Peyer's patch (tissue), 4 donors: ENCODE measurements around the gene SYCP2L. TPM values are rescaled to one million over a fixed set of nuclear protein-coding genes. Genes with fewer than 3 reads are reported as not detected.
"Not testable (repeated sequence)": the region's sequence is repeated elsewhere in the genome, so short reads cannot be mapped to it uniquely, and the experiment has no call there.

ENCODE experiments used
- DNase-seq, 3 donors: peaks; one replicate each; pipeline ENCODE4 v3.0.0-alpha.2; 2017 to 2019
- H3K27ac ChIP-seq, 4 donors: fragments of 200-600 bp; sonication (generic); one replicate each; pipeline ENCODE4 v1.5.1; 2016 to 2019
- H3K27me3 ChIP-seq, 2 donors: fragments of 200-600 bp; sonication (generic); one replicate each; pipeline ENCODE4 v1.5.1; 2019
- H3K36me3 ChIP-seq, 3 donors: fragments of 200-600 bp; sonication (generic); one replicate each; pipeline ENCODE4 v1.5.1; 2016 to 2019
- H3K4me1 ChIP-seq, 4 donors: fragments of 200-600 bp; sonication (generic); one replicate each; pipeline ENCODE4 v1.5.1; 2016 to 2019
- H3K4me3 ChIP-seq, 4 donors: fragments of 200-600 bp; sonication (generic); 1 replicate in 3 of 4; 2 replicates in 1 of 4; pipeline ENCODE4 v1.5.1; 2016 to 2019; ENCODE audit warnings: mild to moderate bottlenecking in 1 of 4
- H3K9me3 ChIP-seq, 4 donors: fragments of 200-600 bp; sonication (generic); one replicate each; pipeline ENCODE4 v1.5.1; 2016 to 2019; ENCODE audit warnings: mild to moderate bottlenecking in 1 of 4
- POLR2A ChIP-seq, 2 donors: fragments of 450-650 bp; IDR thresholded peaks; one replicate each; pipeline ENCODE4 v1.5.1; 2017; ENCODE audit warnings: antibody characterized with exemption in 2 of 2, mild to moderate bottlenecking in 2 of 2, moderate library complexity in 2 of 2
- total RNA-seq, 4 donors: library from RNA; depleted of rRNA; stranded (reverse); fragments of >200 nt; gene quantifications; one replicate each; pipeline ENCODE4 v1.1.0, GENCODE V29; 2016
- TF ChIP-seq, protein P1 (sequence below), 6 experiments: fragments of 450-650 bp in 4 of 6; fragments of 200-600 bp in 2 of 6; sonication (generic) in 1 of 6; IDR thresholded peaks; one replicate each; pipeline ENCODE4 v1.5.1; 2017 to 2019; ENCODE audit warnings: antibody characterized with exemption in 6 of 6, mild to moderate bottlenecking in 3 of 6, moderate library complexity in 1 of 6

The SYCP2L gene
- total RNA-seq, 4 donors from 2014 or later, result 0.67 to 5.0 TPM; not detected in 2

DNA sequence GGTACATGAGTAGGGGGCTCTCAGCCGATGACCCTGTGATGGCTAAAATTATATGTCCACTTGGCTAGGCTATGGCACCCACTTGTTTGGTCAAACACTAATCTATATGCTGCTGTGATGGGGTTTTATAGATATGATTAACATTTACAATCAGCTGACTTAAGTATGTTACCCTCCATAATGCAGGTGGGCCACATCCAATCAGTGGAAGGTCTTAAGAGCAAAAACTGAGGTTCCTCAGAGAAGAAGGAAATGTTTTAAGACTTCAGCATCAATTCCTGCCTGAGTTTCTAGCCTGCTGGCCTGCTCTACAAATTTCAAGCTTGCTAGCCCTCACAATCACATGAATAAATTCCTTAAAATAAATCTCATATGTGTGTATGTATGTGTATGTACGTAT lies 29.6 kb upstream of the SYCP2L start:
- Histone ChIP-seq H3K27ac (no peak overlapping the region), H3K4me1 (no peaks in the 10 kb centered on the region), H3K27me3 (no peaks in the 10 kb centered on the region), H3K4me3 (no peak overlapping the region), H3K9me3 (peaks cover 0 to 4% (median 2%) of the 10 kb centered on the region in 4 donors), H3K36me3 (no peaks in the 10 kb centered on the region)
- TF ChIP-seq, protein P1, sequence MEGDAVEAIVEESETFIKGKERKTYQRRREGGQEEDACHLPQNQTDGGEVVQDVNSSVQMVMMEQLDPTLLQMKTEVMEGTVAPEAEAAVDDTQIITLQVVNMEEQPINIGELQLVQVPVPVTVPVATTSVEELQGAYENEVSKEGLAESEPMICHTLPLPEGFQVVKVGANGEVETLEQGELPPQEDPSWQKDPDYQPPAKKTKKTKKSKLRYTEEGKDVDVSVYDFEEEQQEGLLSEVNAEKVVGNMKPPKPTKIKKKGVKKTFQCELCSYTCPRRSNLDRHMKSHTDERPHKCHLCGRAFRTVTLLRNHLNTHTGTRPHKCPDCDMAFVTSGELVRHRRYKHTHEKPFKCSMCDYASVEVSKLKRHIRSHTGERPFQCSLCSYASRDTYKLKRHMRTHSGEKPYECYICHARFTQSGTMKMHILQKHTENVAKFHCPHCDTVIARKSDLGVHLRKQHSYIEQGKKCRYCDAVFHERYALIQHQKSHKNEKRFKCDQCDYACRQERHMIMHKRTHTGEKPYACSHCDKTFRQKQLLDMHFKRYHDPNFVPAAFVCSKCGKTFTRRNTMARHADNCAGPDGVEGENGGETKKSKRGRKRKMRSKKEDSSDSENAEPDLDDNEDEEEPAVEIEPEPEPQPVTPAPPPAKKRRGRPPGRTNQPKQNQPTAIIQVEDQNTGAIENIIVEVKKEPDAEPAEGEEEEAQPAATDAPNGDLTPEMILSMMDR (IDR thresholded peaks at IDR 0.05), result no peak
- no peak for TF ChIP-seq POLR2A (IDR thresholded peaks at IDR 0.05)
- DNase-seq, result no peak

DNA sequence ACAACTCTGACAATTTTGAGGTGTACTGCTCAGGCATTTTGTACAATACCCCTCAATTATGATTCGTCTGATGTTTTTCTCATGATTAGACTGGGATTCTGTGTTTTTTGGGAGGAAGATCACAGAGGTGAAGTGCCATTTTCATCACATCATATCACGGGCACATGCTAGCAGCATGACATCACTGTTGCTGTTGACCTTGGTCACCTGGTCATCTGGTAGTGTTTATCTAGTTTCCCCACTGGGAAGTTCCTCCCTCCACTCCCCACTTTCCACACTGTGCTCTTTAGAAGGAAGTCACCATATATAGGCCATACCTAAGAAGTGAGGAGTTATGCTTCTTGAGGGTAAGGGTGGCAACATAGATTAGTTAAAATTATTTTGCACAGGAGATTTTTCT lies 25.8 kb upstream of the SYCP2L start:
- H3K27ac ChIP-seq, result no peak overlapping the region
- no peaks in the 10 kb centered on the region for H3K9me3 ChIP-seq
- TF ChIP-seq, protein P1 (IDR thresholded peaks at IDR 0.05), result no peak
- no peak for TF ChIP-seq POLR2A (IDR thresholded peaks at IDR 0.05)
- no peak overlapping the region for H3K4me3 ChIP-seq
- H3K27me3 ChIP-seq, result no peaks in the 10 kb centered on the region
- DNase-seq, result no peak
- H3K4me1 ChIP-seq, result no peaks in the 10 kb centered on the region
- no peaks in the 10 kb centered on the region for H3K36me3 ChIP-seq

DNA sequence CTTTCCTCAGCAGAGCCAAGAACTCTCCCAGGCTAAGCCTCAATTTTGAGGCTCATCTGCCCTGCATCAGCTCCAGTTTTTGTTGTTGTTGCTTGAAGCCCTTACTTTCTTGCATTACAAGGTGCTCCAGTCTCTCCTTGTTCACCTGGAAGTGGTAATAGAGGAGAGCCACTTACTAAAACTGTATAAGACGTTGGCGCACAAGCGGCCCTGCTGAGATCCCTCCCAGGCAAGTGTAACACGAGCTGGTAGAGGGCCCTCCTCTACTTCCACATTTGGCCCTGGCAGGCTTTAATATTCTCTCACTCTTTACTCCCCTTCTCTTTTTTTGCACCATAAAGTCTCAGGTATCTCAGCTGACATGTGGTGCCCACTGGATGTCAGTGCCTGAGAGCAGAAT lies 24.5 kb upstream of the SYCP2L start:
- H3K4me3 ChIP-seq, result no peak overlapping the region
- TF ChIP-seq POLR2A (IDR thresholded peaks at IDR 0.05), result no peak
- TF ChIP-seq, protein P1 (IDR thresholded peaks at IDR 0.05), result no peak
- H3K9me3 ChIP-seq, result no peaks in the 10 kb centered on the region
- no peaks in the 10 kb centered on the region for H3K36me3 ChIP-seq
- H3K27me3 ChIP-seq, result no peaks in the 10 kb centered on the region
- DNase-seq, result no peak
- no peaks in the 10 kb centered on the region for H3K4me1 ChIP-seq
- H3K27ac ChIP-seq, result no peak overlapping the region

DNA sequence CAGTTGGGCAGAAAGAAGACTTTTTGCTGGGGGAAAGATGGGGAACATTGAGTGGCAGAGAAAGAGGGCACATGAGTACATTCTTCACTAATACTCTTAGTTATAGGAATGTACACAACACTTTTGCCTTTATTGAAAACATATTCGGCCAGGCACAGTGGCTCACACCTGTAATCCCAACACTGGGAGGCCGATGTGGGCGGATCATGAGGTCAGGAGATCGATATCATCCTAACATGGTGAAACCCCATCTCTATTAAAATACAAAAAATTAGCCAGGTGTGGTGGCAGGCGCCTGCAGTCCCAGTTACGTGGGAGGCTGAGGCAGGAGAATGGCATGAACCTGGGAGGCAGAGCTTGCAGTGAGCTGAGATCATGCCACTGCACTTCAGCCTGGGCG lies 23.8 kb upstream of the SYCP2L start:
- not testable (repeated sequence) for H3K27me3 ChIP-seq, H3K4me3 ChIP-seq, H3K27ac ChIP-seq, H3K36me3 ChIP-seq, DNase-seq, H3K4me1 ChIP-seq, H3K9me3 ChIP-seq

DNA sequence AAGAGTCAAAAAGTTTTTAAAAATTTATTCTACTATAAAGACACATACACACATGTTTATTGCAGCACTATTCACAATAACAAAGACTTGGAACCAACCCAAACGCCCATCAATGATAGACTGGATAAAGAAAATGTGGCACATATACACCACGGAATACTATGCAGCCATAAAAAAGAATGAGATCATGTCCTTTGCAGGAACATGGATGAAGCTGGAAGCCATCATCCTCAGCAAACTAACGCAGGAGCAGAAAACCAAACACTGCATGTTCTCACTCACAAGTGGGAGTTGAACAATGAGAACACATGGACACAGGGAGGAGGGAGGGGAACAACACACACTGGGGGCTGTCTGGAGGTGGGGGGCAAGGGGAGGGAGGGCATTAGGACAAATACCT lies 20.1 kb upstream of the SYCP2L start:
- H3K4me1 ChIP-seq, H3K9me3 ChIP-seq, H3K36me3 ChIP-seq, DNase-seq, H3K27me3 ChIP-seq, H3K27ac ChIP-seq, H3K4me3 ChIP-seq: not testable (repeated sequence)

DNA sequence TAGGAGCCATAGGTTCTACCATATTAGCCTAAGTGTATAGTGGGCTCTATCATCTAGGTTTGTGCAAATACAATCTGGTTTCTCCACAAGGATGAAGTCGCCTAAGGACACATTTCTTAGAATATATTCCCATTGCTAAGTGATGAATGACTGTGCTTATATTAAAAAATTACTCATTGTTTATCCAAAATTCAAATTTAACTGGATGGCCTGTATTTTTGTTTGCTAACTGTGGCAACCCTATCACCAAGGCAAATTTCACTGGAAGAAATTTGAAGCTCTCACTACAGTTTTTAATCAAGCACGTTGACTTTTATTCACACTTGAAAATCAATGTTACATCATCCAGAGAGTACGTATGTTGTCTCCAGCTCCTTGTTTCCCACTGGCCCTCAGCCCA lies 18.9 kb upstream of the SYCP2L start:
- Histone ChIP-seq H3K27me3 (no peaks in the 10 kb centered on the region), H3K36me3 (no peaks in the 10 kb centered on the region), H3K9me3 (no peaks in the 10 kb centered on the region), H3K4me3 (no peak overlapping the region), H3K27ac (no peak overlapping the region), H3K4me1 (no peaks in the 10 kb centered on the region)
- no peak for DNase-seq
- no peak for TF ChIP-seq POLR2A (IDR thresholded peaks at IDR 0.05)
- TF ChIP-seq, protein P1 (IDR thresholded peaks at IDR 0.05), result no peak

DNA sequence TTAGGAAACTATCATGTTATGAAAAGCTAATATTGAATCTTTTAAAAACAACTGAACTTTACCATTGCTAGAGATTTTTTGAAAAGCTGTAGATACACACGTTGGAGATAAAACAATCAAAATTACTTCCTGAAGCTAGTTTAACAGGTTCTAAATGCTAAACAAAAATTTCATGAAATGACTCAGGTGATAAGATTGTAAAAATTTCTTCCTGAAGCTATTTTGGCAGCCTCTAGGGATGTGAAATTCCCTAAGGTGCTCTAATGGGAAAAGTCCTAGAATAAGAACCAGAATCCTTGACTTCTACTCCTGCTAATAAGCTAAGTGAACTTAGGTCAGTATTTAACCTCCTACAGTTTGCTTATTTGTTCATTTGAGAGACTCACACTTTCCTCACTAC lies 13.5 kb upstream of the SYCP2L start:
- Histone ChIP-seq H3K27ac (no peak overlapping the region), H3K4me3 (no peak overlapping the region), H3K9me3 (no peaks in the 10 kb centered on the region), H3K27me3 (no peaks in the 10 kb centered on the region), H3K4me1 (no peaks in the 10 kb centered on the region), H3K36me3 (no peaks in the 10 kb centered on the region)
- DNase-seq, result no peak
- TF ChIP-seq, protein P1 (IDR thresholded peaks at IDR 0.05), result no peak
- no peak for TF ChIP-seq POLR2A (IDR thresholded peaks at IDR 0.05)
